ENCODE results near the gene TCF20. TPM values are rescaled to one million over a fixed set of nuclear protein-coding genes. Genes with fewer than 3 reads are reported as not detected.

Gene TCF20
- total RNA-seq, 4 donors from 2014 or later: 24.9 to 48.2 (median 38.4) TPM

DNA sequence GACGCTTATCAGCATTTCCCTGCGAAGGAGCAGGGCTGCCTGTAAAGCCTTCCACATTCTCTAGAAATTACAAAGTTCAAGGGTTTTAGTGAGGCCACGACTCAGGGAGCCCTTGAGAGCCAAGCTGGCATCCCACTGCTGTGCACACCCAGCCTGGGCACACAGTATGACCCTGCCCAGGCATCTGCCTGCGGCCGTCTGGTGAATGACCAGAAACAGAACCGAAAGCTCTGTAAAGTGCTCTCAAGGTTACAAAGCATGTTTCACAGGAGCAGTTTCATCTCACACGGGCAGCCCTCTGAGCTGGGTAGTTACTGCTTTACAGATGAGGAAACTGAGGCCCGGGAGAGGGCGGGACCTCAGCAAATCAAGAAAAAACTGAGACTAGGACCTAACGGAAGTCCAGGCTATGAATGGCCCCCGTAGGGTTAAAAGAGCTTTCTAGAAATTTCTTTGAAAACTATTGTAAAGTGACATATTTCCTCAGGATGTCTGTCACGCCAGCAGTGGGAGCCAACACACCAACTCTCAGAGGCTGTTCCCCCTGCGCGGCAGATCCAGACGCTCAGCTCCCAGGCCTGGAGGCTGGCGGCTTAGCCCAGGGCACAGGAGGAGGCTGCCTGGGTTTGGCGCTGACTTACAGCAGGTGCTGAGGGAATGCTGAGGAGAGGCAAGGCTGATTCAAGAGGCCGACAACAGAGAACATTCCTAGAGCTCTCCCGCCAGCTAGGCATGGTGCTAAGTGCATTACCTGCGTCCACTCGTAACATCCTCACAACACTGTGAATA lies 7.7 kb upstream of the TCF20 start:
- TF ChIP-seq, protein P1, sequence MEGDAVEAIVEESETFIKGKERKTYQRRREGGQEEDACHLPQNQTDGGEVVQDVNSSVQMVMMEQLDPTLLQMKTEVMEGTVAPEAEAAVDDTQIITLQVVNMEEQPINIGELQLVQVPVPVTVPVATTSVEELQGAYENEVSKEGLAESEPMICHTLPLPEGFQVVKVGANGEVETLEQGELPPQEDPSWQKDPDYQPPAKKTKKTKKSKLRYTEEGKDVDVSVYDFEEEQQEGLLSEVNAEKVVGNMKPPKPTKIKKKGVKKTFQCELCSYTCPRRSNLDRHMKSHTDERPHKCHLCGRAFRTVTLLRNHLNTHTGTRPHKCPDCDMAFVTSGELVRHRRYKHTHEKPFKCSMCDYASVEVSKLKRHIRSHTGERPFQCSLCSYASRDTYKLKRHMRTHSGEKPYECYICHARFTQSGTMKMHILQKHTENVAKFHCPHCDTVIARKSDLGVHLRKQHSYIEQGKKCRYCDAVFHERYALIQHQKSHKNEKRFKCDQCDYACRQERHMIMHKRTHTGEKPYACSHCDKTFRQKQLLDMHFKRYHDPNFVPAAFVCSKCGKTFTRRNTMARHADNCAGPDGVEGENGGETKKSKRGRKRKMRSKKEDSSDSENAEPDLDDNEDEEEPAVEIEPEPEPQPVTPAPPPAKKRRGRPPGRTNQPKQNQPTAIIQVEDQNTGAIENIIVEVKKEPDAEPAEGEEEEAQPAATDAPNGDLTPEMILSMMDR (IDR thresholded peaks at IDR 0.05): no peak
- TF ChIP-seq POLR2A (IDR thresholded peaks at IDR 0.05; ENCODE audit: low read depth) (no peak), EP300 (IDR thresholded peaks at IDR 0.05) (no peak), POLR2AphosphoS5 (IDR thresholded peaks at IDR 0.05) (no peak)
- WGBS: 77% methylated on average over 11 of the region's 21 CpGs
- Histone ChIP-seq H3K27me3 (peaks cover 0 to 8% (median 0%) of the 10 kb centered on the region in 4 donors), H3K36me3 (no peaks in the 10 kb centered on the region), H3K4me3 (no peak overlapping the region), H3K9me3 (no peaks in the 10 kb centered on the region), H3K4me1 (peaks cover 2 to 13% (median 7%) of the 10 kb centered on the region in 4 donors), H3K27ac (replicated peaks in 1 of 4) (no peak overlapping the region)
- DNase-seq (ENCODE audit: extremely low spot score): no peak
- intact Hi-C loops (cut with DNase I): no loop called here

DNA sequence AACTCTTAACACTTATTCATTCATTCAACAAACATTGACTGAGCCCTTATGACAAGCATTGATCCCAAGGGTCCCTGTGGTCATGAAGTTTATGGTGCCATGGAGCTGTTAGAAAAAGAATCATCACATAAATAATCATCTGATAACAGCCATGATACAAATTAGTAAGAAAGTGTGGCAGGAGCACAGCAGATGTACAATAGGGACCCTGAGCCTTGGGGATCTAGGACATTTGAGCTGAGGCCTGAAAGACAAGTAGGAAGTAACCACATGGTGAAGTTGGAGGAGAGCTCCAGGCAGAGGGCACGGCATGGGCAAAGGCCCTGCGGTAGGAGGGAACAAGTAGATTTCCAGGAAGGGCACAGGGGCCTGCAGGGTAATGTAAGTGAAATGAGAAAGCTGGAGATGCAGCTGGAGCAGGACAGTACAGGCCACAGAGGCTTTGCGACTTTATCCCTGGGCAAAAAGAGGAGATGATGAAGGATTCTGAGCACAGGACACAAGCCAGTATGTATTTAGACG lies 6.8 kb upstream of the TCF20 start:
- Histone ChIP-seq H3K9me3 (no peaks in the 10 kb centered on the region), H3K27ac (replicated peaks in 1 of 4) (no peak overlapping the region), H3K36me3 (no peaks in the 10 kb centered on the region), H3K27me3 (peaks cover 0 to 3% (median 0%) of the 10 kb centered on the region in 4 donors), H3K4me1 (peaks cover 0 to 4% (median under 1%) of the 10 kb centered on the region in 4 donors), H3K4me3 (no peak overlapping the region)
- TF ChIP-seq, protein P1 (IDR thresholded peaks at IDR 0.05): no peak
- TF ChIP-seq EP300 (IDR thresholded peaks at IDR 0.05) (no peak), POLR2A (IDR thresholded peaks at IDR 0.05; ENCODE audit: low read depth) (no peak), POLR2AphosphoS5 (IDR thresholded peaks at IDR 0.05) (no peak)
- DNase-seq (ENCODE audit: extremely low spot score): no peak
- 95% methylated on average over 4 of the region's 4 CpGs for WGBS
- intact Hi-C loops (cut with DNase I): no loop called here

DNA sequence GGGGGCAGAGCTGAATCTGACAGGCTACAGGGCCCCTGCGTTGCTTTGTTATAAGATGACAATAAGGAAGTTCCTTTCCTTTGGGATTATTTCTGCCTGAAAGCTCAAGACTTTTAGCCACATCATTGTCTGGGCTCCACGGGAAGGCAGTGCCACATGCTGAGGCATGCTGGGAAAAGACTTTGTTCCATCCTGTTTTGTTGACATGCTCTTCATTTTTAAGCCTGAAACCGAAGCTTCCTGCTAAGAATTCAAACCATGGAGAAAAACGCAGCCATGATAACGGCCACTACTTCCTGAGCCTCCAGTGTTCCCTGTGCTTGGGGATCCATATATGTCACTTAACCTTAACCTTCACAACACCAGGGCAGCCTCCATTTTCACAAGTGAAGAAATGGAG lies 5.5 kb upstream of the TCF20 start:
- no peak overlapping the region for H3K4me3 ChIP-seq
- H3K4me1 ChIP-seq: peaks cover 1 to 4% (median 3%) of the 10 kb centered on the region in 4 donors
- no peak overlapping the region for H3K27ac ChIP-seq (replicated peaks in 1 of 4)
- intact Hi-C loops (cut with DNase I): no loop called here
- no peaks in the 10 kb centered on the region for H3K27me3 ChIP-seq
- no peaks in the 10 kb centered on the region for H3K36me3 ChIP-seq
- no peak for DNase-seq (ENCODE audit: extremely low spot score)
- TF ChIP-seq, protein P1 (IDR thresholded peaks at IDR 0.05): no peak
- TF ChIP-seq POLR2AphosphoS5 (IDR thresholded peaks at IDR 0.05): no peak
- TF ChIP-seq POLR2A (IDR thresholded peaks at IDR 0.05; ENCODE audit: low read depth): no peak
- TF ChIP-seq EP300 (IDR thresholded peaks at IDR 0.05): no peak
- H3K9me3 ChIP-seq: no peaks in the 10 kb centered on the region
- 69% methylated on average over 5 of the region's 5 CpGs for WGBS

DNA sequence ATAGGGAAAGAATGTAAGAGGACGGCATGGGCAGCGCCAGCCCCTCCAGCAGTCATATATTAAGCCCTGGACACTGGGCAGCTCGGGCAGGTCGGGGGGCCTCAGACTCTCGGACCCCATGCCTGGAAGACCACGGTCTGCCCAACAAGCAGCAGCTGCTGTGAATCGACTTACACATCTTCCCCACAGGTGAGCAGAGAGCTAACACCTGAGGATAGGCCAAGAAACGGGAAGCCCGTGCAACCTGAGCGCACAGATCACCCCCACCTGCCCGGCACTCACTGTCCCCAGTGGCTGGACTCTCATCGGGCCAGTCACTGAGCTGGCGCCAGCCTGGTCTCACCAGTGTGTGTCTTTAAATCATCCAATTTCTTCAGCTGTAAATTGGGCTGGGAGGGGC lies 4.7 kb upstream of the TCF20 start:
- TF ChIP-seq POLR2AphosphoS5 (IDR thresholded peaks at IDR 0.05) (no peak), POLR2A (IDR thresholded peaks at IDR 0.05; ENCODE audit: low read depth) (no peak), EP300 (IDR thresholded peaks at IDR 0.05) (no peak)
- TF ChIP-seq, protein P1 (IDR thresholded peaks at IDR 0.05): no peak
- H3K27me3 ChIP-seq: no peaks in the 10 kb centered on the region
- peaks cover 4 to 7% (median 5%) of the 10 kb centered on the region in 4 donors for H3K4me1 ChIP-seq
- no peak overlapping the region for H3K27ac ChIP-seq (replicated peaks in 1 of 4)
- intact Hi-C loops (cut with DNase I): no loop called here
- no peaks in the 10 kb centered on the region for H3K36me3 ChIP-seq
- 97% methylated on average over 10 of the region's 13 CpGs for WGBS
- DNase-seq (ENCODE audit: extremely low spot score): no peak
- H3K9me3 ChIP-seq: no peaks in the 10 kb centered on the region
- no peak overlapping the region for H3K4me3 ChIP-seq

All from esophagus muscularis mucosa (tissue), 4 donors.